HepG2 (cell line): ENCODE data around the gene ATP8B1. TPM values are rescaled to one million over a fixed set of nuclear protein-coding genes. Genes with fewer than 3 reads are reported as not detected.

Source experiments
- ATAC-seq: fragments of 200-7000 bp; cut with Tn5 transposase; 3 replicates; pipeline ENCODE4 v1.9.1; 2020; ENCODE audit warnings: mild to moderate bottlenecking, moderate library complexity
- BruUV-seq: library from RNA; stranded (reverse); fragments of 400-500 nt; replicated peaks from 2 replicates; lab custom pipeline; 2021; lab: Mats Ljungman, UMichigan
- CTCF ChIA-PET: fragments of 300-600 bp; formaldehyde crosslinking; extraction: SDS; loops from one replicate; lab custom pipeline; 2021; ENCODE audit warnings: low total read pairs, inconsistent platforms, low intra/inter-chr PET ratio; lab: Yijun Ruan, JAX
- POLR2A ChIA-PET: fragments of 350-600 bp; sonication (Branson Sonifier 250); formaldehyde crosslinking; loops from one replicate; lab custom pipeline; 2020; ENCODE audit warnings: antibody characterized with exemption, inconsistent platforms; lab: Yijun Ruan, JAX
- DNase-seq: peaks from one replicate; pipeline ENCODE4 v3.0.0-alpha.2; 2015; ENCODE audit warnings: low spot score
- FAIRE-seq: peaks from 3 replicates; lab custom pipeline; 2011; peaks lifted over from hg19 to GRCh38; lab: Jason Lieb, UNC
- H2AFZ ChIP-seq: one replicate; pipeline ENCODE4 v1.6.1; 2011; ENCODE audit warnings: low read length, inconsistent platforms
- H3K27ac ChIP-seq: fragments of 300-600 bp; 3 replicates; pipeline ENCODE4 v1.8.0; 2011; ENCODE audit warnings: mixed run types, mild to moderate bottlenecking, mixed read lengths, low read length, inconsistent platforms; ENCODE audit not compliant: insufficient read depth; ENCODE audit errors: extremely low read length
- H3K27me3 ChIP-seq, 2 experiments: fragments of 200-600 bp in 1 of 2; 2 replicates in 1 of 2; 3 replicates in 1 of 2; pipeline versions ENCODE4 v1.6.0 to v1.8.0; 2011; ENCODE audit warnings: low read length in 2 of 2, mild to moderate bottlenecking in 2 of 2, moderate library complexity in 2 of 2, inconsistent platforms in 1 of 2; ENCODE audit not compliant: insufficient read depth in 2 of 2, control insufficient read depth in 1 of 2
- H3K36me3 ChIP-seq, 2 experiments: fragments of 200-600 bp in 1 of 2; replicated peaks in 1 of 2; 2 replicates in 1 of 2; 3 replicates in 1 of 2; pipeline versions ENCODE4 v1.5.1 to v1.8.0; 2011; ENCODE audit warnings: low read length in 2 of 2, inconsistent platforms in 1 of 2; ENCODE audit not compliant: insufficient read depth in 2 of 2, control insufficient read depth in 1 of 2
- H3K4me1 ChIP-seq: 2 replicates; pipeline ENCODE4 v1.5.1; 2012; ENCODE audit warnings: low read length, inconsistent platforms; ENCODE audit not compliant: insufficient read depth
- H3K4me2 ChIP-seq: 2 replicates; pipeline ENCODE4 v1.6.0; 2011; ENCODE audit warnings: low read depth, low read length, inconsistent platforms
- H3K4me3 ChIP-seq, 3 experiments: fragments of 200-600 bp in 1 of 3; sonication (generic), shearing (Covaris generic) in 1 of 3; replicated peaks in 1 of 3; 2 replicates each; pipeline ENCODE4 v1.5.1; 2011 to 2016; ENCODE audit warnings: low read length in 3 of 3, inconsistent platforms in 2 of 3, low read depth in 2 of 3, mild to moderate bottlenecking in 2 of 3, control low read depth in 1 of 3, mixed read lengths in 1 of 3; ENCODE audit not compliant: insufficient read depth in 1 of 3
- H3K79me2 ChIP-seq: one replicate; pipeline ENCODE4 v1.6.1; 2011; ENCODE audit warnings: low read length, inconsistent platforms; ENCODE audit not compliant: insufficient read depth
- H3K9ac ChIP-seq: 2 replicates; pipeline ENCODE4 v1.6.0; 2011; ENCODE audit warnings: mild to moderate bottlenecking, low read depth, low read length, inconsistent platforms; ENCODE audit not compliant: insufficient read depth
- H3K9me3 ChIP-seq: 2 replicates; pipeline ENCODE4 v1.5.1; 2012; ENCODE audit warnings: mild to moderate bottlenecking, low read length
- H4K20me1 ChIP-seq: 2 replicates; pipeline ENCODE4 v1.6.0; 2011; ENCODE audit warnings: inconsistent platforms, mild to moderate bottlenecking, low read length, moderate library complexity; ENCODE audit not compliant: insufficient read depth
- CENPT ChIP-seq: sonication (generic); formaldehyde crosslinking; IDR thresholded peaks from 2 replicates; pipeline ENCODE4 v1.8.0; 2022; ENCODE audit warnings: low read depth, mild to moderate bottlenecking, moderate library complexity, missing genetic modification reagents
- NFKBIZ ChIP-seq: IDR thresholded peaks from 2 replicates; pipeline ENCODE4 v1.6.1; 2018; ENCODE audit warnings: missing genetic modification reagents, missing compliant biosample characterization
- NR2F2 ChIP-seq: IDR thresholded peaks from 2 replicates; pipeline ENCODE4 v1.6.1; 2012; ENCODE audit warnings: low read depth, inconsistent platforms, borderline replicate concordance
- REPIN1 ChIP-seq: sonication (generic); formaldehyde crosslinking; IDR thresholded peaks from 2 replicates; pipeline ENCODE4 v1.8.0; 2022; ENCODE audit warnings: missing genetic modification reagents, low read depth, mild to moderate bottlenecking, borderline replicate concordance
- SIN3A ChIP-seq: IDR thresholded peaks from 2 replicates; pipeline ENCODE4 v1.6.1; 2011; ENCODE audit warnings: low read depth, mild to moderate bottlenecking, control low read depth, low read length, borderline replicate concordance
- ZNF207 ChIP-seq: fragments of 450-650 bp; IDR thresholded peaks from 2 replicates; pipeline ENCODE4 v1.6.1; 2016; ENCODE audit warnings: antibody characterized with exemption, borderline replicate concordance
- ZNF260 ChIP-seq: sonication (generic); formaldehyde crosslinking; IDR thresholded peaks from 2 replicates; pipeline ENCODE4 v1.4.0; 2020; ENCODE audit warnings: missing genetic modification reagents, low read depth, mild to moderate bottlenecking, borderline replicate concordance
- ZNF589 ChIP-seq: sonication (generic); formaldehyde crosslinking; conservative IDR thresholded peaks from 2 replicates; pipeline ENCODE4 v1.8.0; 2022; ENCODE audit warnings: mild to moderate bottlenecking, moderate library complexity, missing genetic modification reagents
- WGBS: methylation state at CpG from one replicate; pipeline ENCODE4 v1.1.6; 2017; ENCODE audit warnings: low lambda C conversion rate; 5-methylcytosine and 5-hydroxymethylcytosine counted together
- in situ Hi-C: cut with HindIII; loops from 2 replicates; pipeline ENCODE4 v1.10.0; 2017; ENCODE audit warnings: low pct_unique_long_range_greater_than_20kb; ENCODE audit not compliant: extremely low pct_ligation_motif_present
- intact Hi-C: fragments of 100-400 bp; cut with micrococcal nuclease; formaldehyde crosslinking; loops from one replicate; pipeline ENCODE4 v1.10.0; 2022; ENCODE audit not compliant: unreplicated experiment
- polyA plus RNA-seq, 8 experiments: library from polyadenylated mRNA; depleted of rRNA in 3 of 8; stranded (reverse) in 7 of 8; unstranded in 1 of 8; fragments of >200 nt; fragmentation: Illumina TruSeq in 4 of 8; extraction: Trizol in 4 of 8; gene quantifications; 2 replicates each; pipeline versions ENCODE4 v1.2.1 to v1.2.3, GENCODE V29; 2011 to 2016; ENCODE audit warnings: low read depth in 4 of 8, missing spikeins in 1 of 8, mixed read lengths in 1 of 8; ENCODE audit not compliant: insufficient read depth in 1 of 8
- total RNA-seq, 5 experiments: library from RNA; depleted of rRNA; stranded (reverse); fragments of >200 nt; fragmentation: Illumina TruSeq; extraction: Trizol; gene quantifications; 2 replicates each; pipeline ENCODE4 v1.2.3, GENCODE V29; 2016; ENCODE audit warnings: low read depth in 1 of 5

Gene ATP8B1
- total and polyA plus RNA-seq, 2 of the 13 experiments (the other 11 are each of a cell fraction or from before 2014, with no cell fraction given), result 2.8 to 4.0 TPM

DNA sequence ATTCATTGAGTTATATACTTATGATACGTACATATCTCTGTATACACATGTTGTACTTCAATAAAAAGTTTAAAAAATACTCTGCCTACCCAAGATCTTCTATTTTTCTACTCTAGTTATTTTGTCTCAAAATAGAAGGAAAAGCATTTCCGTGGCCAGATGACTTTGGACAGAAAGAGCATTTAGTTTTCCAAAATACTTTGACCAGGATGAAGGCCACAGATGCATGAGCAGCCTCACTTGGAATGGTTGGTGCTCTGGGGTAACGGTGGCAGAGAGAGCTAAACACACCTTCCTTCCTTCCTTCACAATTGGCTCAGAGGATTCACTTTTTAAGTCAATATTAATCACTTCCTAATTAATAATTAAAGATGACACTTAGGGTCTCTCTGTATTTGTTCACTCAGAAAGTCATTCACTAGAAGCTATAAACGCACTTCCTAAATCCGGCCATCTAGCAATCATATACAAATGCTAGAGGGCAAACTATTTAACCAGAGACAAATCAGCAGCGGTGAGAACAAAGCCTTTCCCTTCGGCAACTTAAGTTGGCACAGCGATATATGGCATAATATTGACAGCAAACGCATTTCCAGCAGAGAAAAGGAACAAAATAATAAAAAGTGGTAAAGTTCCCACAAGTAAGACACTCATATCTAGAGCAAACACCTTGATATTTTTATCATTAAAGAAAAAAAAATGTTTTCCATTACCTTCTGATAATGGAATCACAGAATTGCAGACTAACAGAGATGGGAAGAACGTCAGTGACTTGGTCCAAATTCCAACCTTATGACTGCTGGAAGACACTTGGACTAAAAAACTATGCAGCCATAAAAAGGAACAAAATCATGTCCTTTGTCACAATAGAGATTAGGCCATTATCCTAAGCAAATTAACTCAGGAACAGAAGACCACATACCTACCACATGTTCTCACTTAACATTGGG, 125.6 kb downstream of the ATP8B1 start:
- H3K4me3 ChIP-seq, result no peak overlapping the region
- intact Hi-C loops (no loop called here), in situ Hi-C loops (no loop called here)
- no peak overlapping the region for H2AFZ ChIP-seq
- BruUV-seq, result no TSS peak
- no peaks in the 10 kb centered on the region for H3K9me3 ChIP-seq
- DNase-seq (no peak), FAIRE-seq (no peak), ATAC-seq (no peak)
- CTCF ChIA-PET, result no interaction called here
- no peak overlapping the region for H3K9ac ChIP-seq
- H3K27me3 ChIP-seq, result no peaks in the 10 kb centered on the region
- WGBS, result 96% methylated on average over 10 of the region's 10 CpGs
- H3K79me2 ChIP-seq, result no peaks in the 10 kb centered on the region
- H4K20me1 ChIP-seq, result no peaks in the 10 kb centered on the region
- no peaks in the 10 kb centered on the region; a peak in 1 of 5 replicates for H3K36me3 ChIP-seq
- H3K4me2 ChIP-seq, result no peak overlapping the region
- TF ChIP-seq NR2F2, result no peak
- no peak for TF ChIP-seq ZNF589
- TF ChIP-seq ZNF260 (CRISPR knock-in tag), result no peak
- TF ChIP-seq REPIN1 (CRISPR knock-in tag), result no peak
- no peak for TF ChIP-seq NFKBIZ (CRISPR knock-in tag)
- POLR2A ChIA-PET, result no interaction called here
- no peaks in the 10 kb centered on the region for H3K4me1 ChIP-seq
- H3K27ac ChIP-seq, result no peak overlapping the region

DNA sequence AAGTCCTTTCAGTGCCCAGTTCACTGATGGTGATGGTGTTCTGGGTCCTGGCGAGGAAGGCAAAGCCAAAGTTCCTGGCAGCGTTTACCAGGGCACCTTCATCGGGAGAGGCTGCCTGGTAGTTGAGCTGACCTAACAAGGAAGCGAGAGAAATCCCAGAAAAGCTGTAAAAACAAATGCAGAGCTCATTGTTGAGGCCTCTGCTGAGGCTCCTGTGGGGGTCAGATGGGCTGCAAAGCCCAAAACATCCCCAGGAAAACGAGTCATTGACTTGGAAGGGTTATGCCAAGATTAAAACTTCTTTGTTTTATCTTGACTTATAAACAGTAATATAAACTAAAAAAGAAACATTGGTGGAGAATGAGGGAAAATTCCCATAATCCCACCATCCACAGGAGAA, 128.2 kb downstream of the ATP8B1 start:
- H3K4me3 ChIP-seq, result no peak overlapping the region
- no peak overlapping the region for H3K9ac ChIP-seq
- ATAC-seq (no peak), FAIRE-seq (no peak), DNase-seq (no peak)
- in situ Hi-C loops, result no loop called here
- H3K9me3 ChIP-seq, result no peaks in the 10 kb centered on the region
- H3K4me1 ChIP-seq, result no peaks in the 10 kb centered on the region
- H3K27me3 ChIP-seq, result no peaks in the 10 kb centered on the region
- intact Hi-C loops, result no loop called here
- no peaks in the 10 kb centered on the region; a peak in 1 of 5 replicates for H3K36me3 ChIP-seq
- no peak overlapping the region for H3K4me2 ChIP-seq
- TF ChIP-seq ZNF207 (no peak), CENPT (no peak), SIN3A (no peak)
- no TSS peak for BruUV-seq
- no peaks in the 10 kb centered on the region for H3K79me2 ChIP-seq
- H2AFZ ChIP-seq, result no peak overlapping the region
- H3K27ac ChIP-seq, result no peak overlapping the region
- ChIA-PET CTCF (no interaction called here), POLR2A (no interaction called here)
- H4K20me1 ChIP-seq, result no peaks in the 10 kb centered on the region
- WGBS, result 90% methylated on average over 5 of the region's 5 CpGs
